Measurements from ENCODE around the gene VDAC2. TPM values are rescaled to one million over a fixed set of nuclear protein-coding genes. Genes with fewer than 3 reads are reported as not detected.

Gene VDAC2
- total RNA-seq, 4 donors from 2014 or later = 255 to 442 (median 268) TPM

DNA sequence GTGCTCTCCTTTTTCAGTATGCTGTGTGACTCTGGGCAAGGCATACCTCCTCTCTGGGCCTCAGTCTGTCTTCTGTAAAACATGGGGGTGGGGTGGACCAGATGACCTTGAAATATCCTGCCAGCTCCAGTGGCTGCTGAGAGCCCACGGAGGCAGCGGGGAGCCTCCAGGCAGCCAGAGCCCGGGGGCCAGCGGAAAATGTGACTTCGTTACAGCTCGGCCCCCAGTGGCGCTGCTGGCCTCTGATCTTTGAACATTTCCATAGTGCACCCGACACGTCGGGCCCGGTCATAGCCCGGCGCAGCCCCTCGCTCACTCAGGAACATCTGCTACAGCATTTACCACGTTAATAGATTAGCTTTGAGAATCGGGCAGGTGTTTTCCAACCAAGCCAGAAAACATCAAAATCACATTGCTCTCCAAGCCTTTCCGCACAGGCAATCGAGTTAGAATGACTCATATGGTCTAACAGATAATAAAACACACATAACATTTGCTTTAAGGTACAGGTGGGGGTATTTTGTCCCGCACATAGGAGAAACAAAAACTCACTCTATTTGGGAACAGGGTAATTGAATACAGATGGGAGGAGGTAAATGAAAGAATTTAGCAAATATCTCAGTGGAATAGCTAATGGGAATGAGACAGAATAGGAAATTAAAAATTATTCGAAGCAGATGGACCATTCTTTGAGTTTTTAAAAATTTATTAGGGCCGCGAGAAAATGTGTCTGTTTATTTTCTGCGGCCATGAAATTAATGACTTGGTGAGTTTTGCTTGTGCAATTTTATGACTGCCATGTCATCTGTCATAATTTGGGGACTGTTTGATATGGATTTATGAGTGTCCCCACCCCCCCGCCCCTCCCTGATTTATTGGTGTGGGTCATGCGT is 51.5 kb downstream of the VDAC2 start:
- no peaks in the 10 kb centered on the region for H3K36me3 ChIP-seq
- in situ Hi-C loops (cut with MboI; ENCODE audit: low sequenced_read_pairs in 4 of 4) (no loop called here), intact Hi-C loops (cut with DNase I; ENCODE audit: low total_unique reads) (no loop called here)
- peaks cover 0 to 3% (median 0%) of the 10 kb centered on the region in 3 donors for H3K27me3 ChIP-seq
- H3K9me3 ChIP-seq = no peaks in the 10 kb centered on the region
- H3K27ac ChIP-seq = no peak overlapping the region
- ATAC-seq = no peak
- H3K4me3 ChIP-seq = no peak overlapping the region
- no peak for TF ChIP-seq POLR2A (IDR thresholded peaks at IDR 0.05)
- TF ChIP-seq, protein P1, sequence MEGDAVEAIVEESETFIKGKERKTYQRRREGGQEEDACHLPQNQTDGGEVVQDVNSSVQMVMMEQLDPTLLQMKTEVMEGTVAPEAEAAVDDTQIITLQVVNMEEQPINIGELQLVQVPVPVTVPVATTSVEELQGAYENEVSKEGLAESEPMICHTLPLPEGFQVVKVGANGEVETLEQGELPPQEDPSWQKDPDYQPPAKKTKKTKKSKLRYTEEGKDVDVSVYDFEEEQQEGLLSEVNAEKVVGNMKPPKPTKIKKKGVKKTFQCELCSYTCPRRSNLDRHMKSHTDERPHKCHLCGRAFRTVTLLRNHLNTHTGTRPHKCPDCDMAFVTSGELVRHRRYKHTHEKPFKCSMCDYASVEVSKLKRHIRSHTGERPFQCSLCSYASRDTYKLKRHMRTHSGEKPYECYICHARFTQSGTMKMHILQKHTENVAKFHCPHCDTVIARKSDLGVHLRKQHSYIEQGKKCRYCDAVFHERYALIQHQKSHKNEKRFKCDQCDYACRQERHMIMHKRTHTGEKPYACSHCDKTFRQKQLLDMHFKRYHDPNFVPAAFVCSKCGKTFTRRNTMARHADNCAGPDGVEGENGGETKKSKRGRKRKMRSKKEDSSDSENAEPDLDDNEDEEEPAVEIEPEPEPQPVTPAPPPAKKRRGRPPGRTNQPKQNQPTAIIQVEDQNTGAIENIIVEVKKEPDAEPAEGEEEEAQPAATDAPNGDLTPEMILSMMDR (IDR thresholded peaks at IDR 0.05 in 4 of 5, conservative IDR thresholded peaks at IDR 0.05 in 1 of 5) = no peak
- no peaks in the 10 kb centered on the region for H3K4me1 ChIP-seq
- DNase-seq = no peak

DNA sequence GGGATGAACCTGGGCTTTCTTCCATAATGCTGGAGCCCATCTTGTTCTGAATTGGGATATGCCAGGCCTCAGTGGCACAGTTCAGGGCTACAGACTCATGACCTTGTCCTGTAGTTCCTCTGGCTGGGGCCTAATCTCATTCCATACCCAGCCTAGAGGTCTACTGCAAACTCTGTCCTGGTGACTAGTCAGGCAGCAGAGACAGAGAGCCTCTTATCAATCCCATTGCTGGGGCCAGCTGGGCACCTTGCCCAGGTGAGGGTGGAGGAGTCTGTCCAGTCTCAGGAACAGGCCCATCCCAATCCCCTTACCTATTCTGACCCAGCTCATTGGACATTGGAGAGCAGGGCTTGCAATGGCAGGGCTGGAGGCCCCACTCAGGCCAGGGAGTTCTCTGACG is 53.2 kb downstream of the VDAC2 start:
- Histone ChIP-seq H3K27me3 (peaks cover 0 to 3% (median 0%) of the 10 kb centered on the region in 3 donors), H3K4me3 (no peak overlapping the region), H3K36me3 (no peaks in the 10 kb centered on the region), H3K4me1 (no peaks in the 10 kb centered on the region), H3K27ac (no peak overlapping the region), H3K9me3 (no peaks in the 10 kb centered on the region)
- in situ Hi-C loops (cut with MboI; ENCODE audit: low sequenced_read_pairs in 4 of 4) = no loop called here
- TF ChIP-seq, protein P1 (IDR thresholded peaks at IDR 0.05 in 4 of 5, conservative IDR thresholded peaks at IDR 0.05 in 1 of 5) = no peak
- no peak for TF ChIP-seq POLR2A (IDR thresholded peaks at IDR 0.05)
- ATAC-seq = no peak
- DNase-seq = no peak
- intact Hi-C loops (cut with DNase I; ENCODE audit: low total_unique reads) = no loop called here

DNA sequence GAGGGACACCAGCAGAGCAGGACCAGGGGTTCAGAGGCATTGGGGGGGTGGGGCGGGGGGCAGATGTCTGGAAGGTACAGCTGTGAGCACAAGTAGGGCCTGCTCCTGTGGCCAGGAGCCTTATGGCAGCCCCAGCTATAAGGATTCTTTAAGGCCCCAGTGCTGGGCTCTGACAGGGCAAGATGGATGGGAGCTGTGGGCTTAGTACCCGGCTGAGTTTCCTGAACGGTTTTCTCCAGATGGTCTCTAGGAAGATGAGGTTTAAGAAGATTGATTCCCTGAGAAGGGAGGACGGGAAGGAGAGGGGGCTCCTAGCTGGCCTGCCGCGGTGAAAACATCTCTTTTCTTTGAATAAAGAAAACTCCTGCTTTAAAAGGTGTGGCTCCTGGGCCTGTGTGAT is 55.3 kb downstream of the VDAC2 start:
- TF ChIP-seq, protein P1 (IDR thresholded peaks at IDR 0.05 in 4 of 5, conservative IDR thresholded peaks at IDR 0.05 in 1 of 5) = no peak
- TF ChIP-seq POLR2A (IDR thresholded peaks at IDR 0.05) = no peak
- peaks cover 0 to 3% (median 0%) of the 10 kb centered on the region in 3 donors for H3K27me3 ChIP-seq
- no peaks in the 10 kb centered on the region for H3K9me3 ChIP-seq
- intact Hi-C loops (cut with DNase I; ENCODE audit: low total_unique reads) = no loop called here
- H3K27ac ChIP-seq = no peak overlapping the region
- H3K36me3 ChIP-seq = no peaks in the 10 kb centered on the region
- in situ Hi-C loops (cut with MboI; ENCODE audit: low sequenced_read_pairs in 4 of 4) = no loop called here
- DNase-seq = no peak
- ATAC-seq = no peak
- H3K4me1 ChIP-seq = no peaks in the 10 kb centered on the region
- no peak overlapping the region for H3K4me3 ChIP-seq

DNA sequence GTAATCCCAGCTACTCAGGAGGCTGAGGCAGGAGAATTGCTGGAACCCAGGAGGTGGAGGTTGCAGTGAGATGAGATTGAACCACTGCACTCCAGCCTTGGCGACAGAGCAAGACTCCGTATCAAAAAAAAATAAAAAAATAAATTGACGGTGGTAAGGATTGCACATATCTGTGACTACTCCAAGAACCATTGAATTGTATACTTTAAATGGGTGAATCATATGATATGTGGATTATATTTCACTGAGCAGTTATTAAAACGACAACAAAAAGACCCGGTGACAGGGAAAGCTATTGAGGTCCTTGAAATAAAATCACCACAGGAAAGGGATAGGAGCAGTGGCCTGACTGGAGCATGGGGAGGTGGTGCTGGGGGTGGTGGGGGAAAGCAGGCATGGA is 56.3 kb downstream of the VDAC2 start:
- in situ Hi-C loops (cut with MboI; ENCODE audit: low sequenced_read_pairs in 4 of 4) = no loop called here
- TF ChIP-seq, protein P1 (IDR thresholded peaks at IDR 0.05 in 4 of 5, conservative IDR thresholded peaks at IDR 0.05 in 1 of 5) = no peak
- no peak for TF ChIP-seq POLR2A (IDR thresholded peaks at IDR 0.05)
- intact Hi-C loops (cut with DNase I; ENCODE audit: low total_unique reads) = no loop called here
- no peak for DNase-seq
- H3K4me1 ChIP-seq = no peaks in the 10 kb centered on the region
- H3K27me3 ChIP-seq = peaks cover 0 to 2% (median 0%) of the 10 kb centered on the region in 3 donors
- ATAC-seq = no peak
- no peaks in the 10 kb centered on the region for H3K36me3 ChIP-seq
- H3K9me3 ChIP-seq = no peaks in the 10 kb centered on the region
- no peak overlapping the region for H3K4me3 ChIP-seq
- H3K27ac ChIP-seq = no peak overlapping the region
